H9 (cell line): ENCODE results near the gene STIMATE. TPM values are rescaled to one million over a fixed set of nuclear protein-coding genes. Genes with fewer than 3 reads are reported as not detected.

ENCODE experiments used
- DNase-seq: peaks from one replicate; pipeline ENCODE4 v3.0.0-alpha.2; 2017
- H2AFZ ChIP-seq: one replicate; pipeline ENCODE4 v1.6.1; 2013; ENCODE audit warnings: mild to moderate bottlenecking, low read length, control low read depth, moderate library complexity
- H2AK5ac ChIP-seq: 2 replicates; pipeline ENCODE4 v1.6.1; 2013; ENCODE audit warnings: low read length, control low read depth, mixed read lengths; ENCODE audit not compliant: insufficient read length
- H2BK120ac ChIP-seq: one replicate; pipeline ENCODE4 v1.6.1; 2013; ENCODE audit warnings: low read depth, mild to moderate bottlenecking, low read length, control low read depth, inconsistent platforms; ENCODE audit not compliant: poor library complexity, severe bottlenecking
- H2BK12ac ChIP-seq: 2 replicates; pipeline ENCODE4 v1.6.1; 2013; ENCODE audit warnings: low read length, control low read depth, mixed read lengths, low read depth; ENCODE audit not compliant: insufficient read length
- H2BK15ac ChIP-seq: 2 replicates; pipeline ENCODE4 v1.6.1; 2013; ENCODE audit warnings: low read depth, low read length, control low read depth
- H2BK20ac ChIP-seq: one replicate; pipeline ENCODE4 v1.6.1; 2013; ENCODE audit warnings: low read depth, mild to moderate bottlenecking, low read length, control low read depth, inconsistent platforms; ENCODE audit not compliant: poor library complexity, severe bottlenecking
- H2BK5ac ChIP-seq: 2 replicates; pipeline ENCODE4 v1.6.1; 2013; ENCODE audit warnings: low read length, control low read depth, mixed read lengths; ENCODE audit not compliant: insufficient read length
- H3K14ac ChIP-seq: 2 replicates; pipeline ENCODE4 v1.6.1; 2013; ENCODE audit warnings: low read length, control low read depth; ENCODE audit not compliant: insufficient read depth
- H3K18ac ChIP-seq: 2 replicates; pipeline ENCODE4 v1.6.1; 2013; ENCODE audit warnings: low read depth, mild to moderate bottlenecking, mixed read lengths, low read length, control low read depth; ENCODE audit not compliant: insufficient read length
- H3K23ac ChIP-seq: 2 replicates; pipeline ENCODE4 v1.6.1; 2013; ENCODE audit warnings: low read length, control low read depth, mixed read lengths, low read depth; ENCODE audit not compliant: insufficient read length
- H3K23me2 ChIP-seq: 2 replicates; pipeline ENCODE4 v1.6.1; 2013; ENCODE audit warnings: low read depth, mild to moderate bottlenecking, mixed read lengths, low read length, control low read depth; ENCODE audit not compliant: insufficient read length, poor library complexity, severe bottlenecking
- H3K27ac ChIP-seq: 2 replicates; pipeline ENCODE4 v1.5.1; 2013; ENCODE audit warnings: low read length, control low read depth, mixed read lengths, low read depth; ENCODE audit not compliant: insufficient read length
- H3K27me3 ChIP-seq: 2 replicates; pipeline ENCODE4 v1.6.1; 2013; ENCODE audit warnings: low read length, control low read depth, inconsistent platforms; ENCODE audit not compliant: insufficient read depth
- H3K4ac ChIP-seq: 2 replicates; pipeline ENCODE4 v1.6.1; 2013; ENCODE audit warnings: low read depth, mild to moderate bottlenecking, control low read depth, inconsistent platforms, low read length, moderate library complexity
- H3K4me1 ChIP-seq: 2 replicates; pipeline ENCODE4 v1.6.1; 2013; ENCODE audit warnings: low read length, control low read depth, inconsistent platforms; ENCODE audit not compliant: insufficient read depth
- H3K4me2 ChIP-seq: 2 replicates; pipeline ENCODE4 v1.6.1; 2013; ENCODE audit warnings: low read length, control low read depth, mixed read lengths; ENCODE audit not compliant: insufficient read length, insufficient read depth
- H3K56ac ChIP-seq: 2 replicates; pipeline ENCODE4 v1.6.1; 2013; ENCODE audit warnings: low read depth, mild to moderate bottlenecking, mixed read lengths, low read length, control low read depth; ENCODE audit not compliant: insufficient read length
- H3K79me1 ChIP-seq: 2 replicates; pipeline ENCODE4 v1.6.1; 2013; ENCODE audit warnings: low read depth, mild to moderate bottlenecking, moderate library complexity, low read length, control low read depth, inconsistent platforms; ENCODE audit not compliant: insufficient read depth, poor library complexity, severe bottlenecking
- H3K79me2 ChIP-seq: 2 replicates; pipeline ENCODE4 v1.6.1; 2013; ENCODE audit warnings: low read length, control low read depth, inconsistent platforms; ENCODE audit not compliant: insufficient read depth
- H3K9ac ChIP-seq: 2 replicates; pipeline ENCODE4 v1.6.1; 2013; ENCODE audit warnings: low read length, control low read depth, mixed read lengths; ENCODE audit not compliant: insufficient read length; ENCODE audit errors: extremely low read depth
- H3K9me3 ChIP-seq: one replicate; pipeline ENCODE4 v1.6.1; 2013; ENCODE audit warnings: low read depth, low read length, inconsistent platforms; ENCODE audit not compliant: control insufficient read depth
- H3T11ph ChIP-seq: one replicate; pipeline ENCODE4 v1.6.1; 2013; ENCODE audit warnings: mild to moderate bottlenecking, low read length, control low read depth, inconsistent platforms
- H4K20me1 ChIP-seq: one replicate; pipeline ENCODE4 v1.6.1; 2013; ENCODE audit not compliant: control insufficient read depth, insufficient read length, insufficient read depth
- H4K5ac ChIP-seq: 2 replicates; pipeline ENCODE4 v1.6.1; 2013; ENCODE audit warnings: low read depth, mild to moderate bottlenecking, mixed read lengths, low read length, control low read depth; ENCODE audit not compliant: insufficient read length
- H4K8ac ChIP-seq: replicated peaks from 2 replicates; pipeline ENCODE4 v1.6.1; 2013; ENCODE audit warnings: low read length, control low read depth, mixed read lengths, low read depth; ENCODE audit not compliant: insufficient read length
- H4K91ac ChIP-seq: 2 replicates; pipeline ENCODE4 v1.6.1; 2013; ENCODE audit warnings: low read depth, mild to moderate bottlenecking, moderate library complexity, mixed read lengths, low read length, control low read depth; ENCODE audit not compliant: insufficient read length
- H3K27ac Mint-ChIP-seq, 3 experiments: 2 replicates in 2 of 3; 3 replicates in 1 of 3; pipeline ENCODE4 v1.8.0; 2020 to 2021; ENCODE audit warnings: mixed read lengths in 3 of 3, mild to moderate bottlenecking in 1 of 3, moderate library complexity in 1 of 3
- H3K27me3 Mint-ChIP-seq: 2 replicates; pipeline ENCODE4 v1.8.0; 2021; ENCODE audit warnings: low read depth, mild to moderate bottlenecking, moderate library complexity, mixed read lengths
- H3K36me3 Mint-ChIP-seq, 3 experiments: 2 replicates in 2 of 3; 3 replicates in 1 of 3; pipeline ENCODE4 v1.8.0; 2020 to 2021; ENCODE audit warnings: low read depth in 3 of 3, mixed read lengths in 3 of 3; ENCODE audit not compliant: insufficient read depth in 1 of 3
- H3K4me1 Mint-ChIP-seq, 2 experiments: 2 replicates each; pipeline ENCODE4 v1.8.0; 2020; ENCODE audit warnings: mixed read lengths in 2 of 2
- H3K4me3 Mint-ChIP-seq, 2 experiments: 2 replicates in 1 of 2; 3 replicates in 1 of 2; pipeline ENCODE4 v1.8.0; 2020 to 2021; ENCODE audit warnings: mild to moderate bottlenecking in 2 of 2, mixed read lengths in 2 of 2, moderate library complexity in 1 of 2
- H3K9me3 Mint-ChIP-seq, 2 experiments: 2 replicates in 1 of 2; 3 replicates in 1 of 2; pipeline ENCODE4 v1.8.0; 2020; ENCODE audit warnings: mild to moderate bottlenecking in 2 of 2, mixed read lengths in 2 of 2, moderate library complexity in 1 of 2
- WGBS: extraction: QIAGEN DNeasy Blood & Tissue Kit; methylation state at CpG from one replicate; pipeline ENCODE4 v1.1.7; 2013; ENCODE audit warnings: missing lambda C conversion rate, low lambda C conversion rate, mixed read lengths; ENCODE audit not compliant: insufficient read length; ENCODE audit errors: extremely low coverage; 5-methylcytosine and 5-hydroxymethylcytosine counted together
- total RNA-seq: library from RNA; stranded (reverse); gene quantifications from 2 replicates; pipeline ENCODE4 v1.2.1, GENCODE V29; 2021
- TF ChIP-seq, protein P1 (sequence below): fragments of 200-600 bp; sonication (generic); conservative IDR thresholded peaks from 3 replicates; pipeline ENCODE4 v1.8.0; 2021; ENCODE audit warnings: antibody characterized with exemption, mild to moderate bottlenecking

STIMATE gene
- total RNA-seq, 1 experiment from 2014 or later: 25.6 TPM

DNA sequence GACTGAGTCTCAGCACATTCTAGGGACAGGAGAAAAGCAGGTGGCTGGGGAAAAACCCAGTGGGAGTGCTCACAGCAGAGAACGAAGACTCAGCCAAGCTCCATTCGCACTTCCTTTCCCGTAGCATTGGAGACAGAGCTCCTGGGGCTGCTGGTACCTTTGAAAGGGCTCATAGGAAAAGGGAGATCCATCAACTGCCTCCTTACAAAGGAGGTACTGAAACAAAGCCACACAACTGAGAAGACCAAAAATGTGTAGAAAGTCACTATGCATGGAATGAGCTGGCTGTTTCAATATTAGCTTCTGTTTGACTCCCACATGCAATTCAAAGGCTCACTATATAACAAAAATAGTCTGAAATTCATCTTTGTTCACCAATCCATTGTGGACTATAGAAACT, 16.9 kb downstream of the STIMATE start:
- Histone ChIP-seq H3K27me3 (no peaks in the 10 kb centered on the region), H3K9me3 (no peaks in the 10 kb centered on the region), H3K9ac (no peak overlapping the region), H2BK12ac (no peak overlapping the region), H3K27ac (no peak overlapping the region), H2BK120ac (no peak overlapping the region), H2AFZ (no peak overlapping the region), H3K23ac (no peak overlapping the region), H4K5ac (no peak overlapping the region), H3K14ac (no peak overlapping the region), H3K23me2 (no peaks in the 10 kb centered on the region), H2BK5ac (no peak overlapping the region), H4K91ac (no peak overlapping the region), H3T11ph (no peak overlapping the region), H2AK5ac (no peak overlapping the region), H2BK20ac (no peak overlapping the region), H2BK15ac (no peak overlapping the region), H3K18ac (no peak overlapping the region), H3K4ac (no peak overlapping the region), H3K79me1 (no peaks in the 10 kb centered on the region), H4K20me1 (no peaks in the 10 kb centered on the region), H3K56ac (no peak overlapping the region), H3K4me1 (no peaks in the 10 kb centered on the region; the same call in 1 of the 2 replicates), H3K79me2 (no peaks in the 10 kb centered on the region), H4K8ac (no peak overlapping the region), H3K4me2 (no peak overlapping the region)
- Mint-ChIP-seq H3K27ac (no peak overlapping the region), H3K4me3 (no peak overlapping the region), H3K4me1 (peaks cover 5 to 6% of the 10 kb centered on the region in 2 experiments), H3K27me3 (no peaks in the 10 kb centered on the region), H3K9me3 (no peaks in the 10 kb centered on the region), H3K36me3 (peaks cover 9 to 13% (median 9%) of the 10 kb centered on the region in 3 experiments; a peak in 5 of 7 replicates)
- WGBS: no CpG with 5 or more reads among the region's 3 CpGs
- TF ChIP-seq, protein P1, sequence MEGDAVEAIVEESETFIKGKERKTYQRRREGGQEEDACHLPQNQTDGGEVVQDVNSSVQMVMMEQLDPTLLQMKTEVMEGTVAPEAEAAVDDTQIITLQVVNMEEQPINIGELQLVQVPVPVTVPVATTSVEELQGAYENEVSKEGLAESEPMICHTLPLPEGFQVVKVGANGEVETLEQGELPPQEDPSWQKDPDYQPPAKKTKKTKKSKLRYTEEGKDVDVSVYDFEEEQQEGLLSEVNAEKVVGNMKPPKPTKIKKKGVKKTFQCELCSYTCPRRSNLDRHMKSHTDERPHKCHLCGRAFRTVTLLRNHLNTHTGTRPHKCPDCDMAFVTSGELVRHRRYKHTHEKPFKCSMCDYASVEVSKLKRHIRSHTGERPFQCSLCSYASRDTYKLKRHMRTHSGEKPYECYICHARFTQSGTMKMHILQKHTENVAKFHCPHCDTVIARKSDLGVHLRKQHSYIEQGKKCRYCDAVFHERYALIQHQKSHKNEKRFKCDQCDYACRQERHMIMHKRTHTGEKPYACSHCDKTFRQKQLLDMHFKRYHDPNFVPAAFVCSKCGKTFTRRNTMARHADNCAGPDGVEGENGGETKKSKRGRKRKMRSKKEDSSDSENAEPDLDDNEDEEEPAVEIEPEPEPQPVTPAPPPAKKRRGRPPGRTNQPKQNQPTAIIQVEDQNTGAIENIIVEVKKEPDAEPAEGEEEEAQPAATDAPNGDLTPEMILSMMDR: no peak
- DNase-seq: no peak
